H1 (cell line): ENCODE data around the gene HOXB3. TPM values are rescaled to one million over a fixed set of nuclear protein-coding genes. Genes with fewer than 3 reads are reported as not detected.

ENCODE experiments used
- CTCF ChIA-PET: fragments of 300-600 bp; sonication (Branson Sonifier 250); formaldehyde crosslinking; loops from one replicate; lab custom pipeline; 2021; ENCODE audit not compliant: partially characterized antibody; lab: Charles Lee
- POLR2A ChIA-PET: fragments of 300-600 bp; sonication (Branson Sonifier 250); formaldehyde crosslinking; loops from one replicate; lab custom pipeline; 2021; ENCODE audit warnings: inconsistent platforms; ENCODE audit not compliant: partially characterized antibody; lab: Charles Lee
- DNase-seq, 2 experiments: peaks; one replicate each; pipeline versions ENCODE4 v3.0.0 to v3.0.0-alpha.2; 2010 to 2022; ENCODE audit warnings: low spot score in 2 of 2, low read depth in 1 of 2, mixed read lengths in 1 of 2
- FAIRE-seq: peaks from 2 replicates; lab custom pipeline; 2011; peaks lifted over from hg19 to GRCh38; lab: Jason Lieb, UNC
- H2AFZ ChIP-seq: 2 replicates; pipeline ENCODE4 v1.8.1; 2012; ENCODE audit warnings: low read length, inconsistent platforms
- H2AK5ac ChIP-seq: 2 replicates; pipeline ENCODE4 v1.6.1; 2013; ENCODE audit warnings: low read depth, low read length
- H2BK120ac ChIP-seq: replicated peaks from 2 replicates; pipeline ENCODE3; 2013; ENCODE audit warnings: low read depth, low read length, inconsistent platforms
- H2BK12ac ChIP-seq: 2 replicates; pipeline ENCODE4 v1.6.1; 2013; ENCODE audit warnings: low read depth, low read length
- H2BK15ac ChIP-seq: 2 replicates; pipeline ENCODE4 v1.6.1; 2013; ENCODE audit warnings: low read length
- H2BK20ac ChIP-seq: 2 replicates; pipeline ENCODE4 v1.6.1; 2013; ENCODE audit warnings: low read length
- H2BK5ac ChIP-seq: 2 replicates; pipeline ENCODE4 v1.6.1; 2013; ENCODE audit warnings: low read depth, low read length
- H3K14ac ChIP-seq: 2 replicates; pipeline ENCODE4 v1.6.1; 2013; ENCODE audit warnings: inconsistent platforms; ENCODE audit not compliant: insufficient read length
- H3K18ac ChIP-seq: 2 replicates; pipeline ENCODE4 v1.6.1; 2013; ENCODE audit warnings: low read length; ENCODE audit errors: extremely low read depth
- H3K23ac ChIP-seq: 2 replicates; pipeline ENCODE4 v1.6.1; 2013; ENCODE audit warnings: inconsistent platforms; ENCODE audit not compliant: insufficient read length
- H3K23me2 ChIP-seq: 2 replicates; pipeline ENCODE4 v1.6.1; 2013; ENCODE audit warnings: low read depth, low read length
- H3K27ac ChIP-seq: 2 replicates; pipeline ENCODE4 v1.6.1; 2011; ENCODE audit warnings: low read depth, low read length, inconsistent platforms
- H3K27me3 ChIP-seq, 4 experiments: replicated peaks in 1 of 4; 1 replicate in 1 of 4; 2 replicates in 3 of 4; pipeline versions ENCODE4 v1.6.1 to v1.8.1; 2011 to 2013; ENCODE audit warnings: low read length in 3 of 4, mild to moderate bottlenecking in 3 of 4, inconsistent platforms in 2 of 4, mixed read lengths in 2 of 4, moderate library complexity in 1 of 4; ENCODE audit not compliant: control insufficient read depth in 3 of 4, insufficient read depth in 3 of 4; ENCODE audit errors: extremely low read depth in 1 of 4
- H3K36me3 ChIP-seq, 4 experiments: 2 replicates each; pipeline versions ENCODE4 v1.6.1 to v1.8.1; 2011 to 2013; ENCODE audit warnings: mild to moderate bottlenecking in 4 of 4, low read length in 3 of 4, moderate library complexity in 2 of 4, control low read depth in 1 of 4, inconsistent platforms in 1 of 4; ENCODE audit not compliant: insufficient read depth in 4 of 4, control insufficient read depth in 2 of 4
- H3K4ac ChIP-seq: replicated peaks from 2 replicates; pipeline ENCODE3; 2013; ENCODE audit warnings: low read length, low read depth, mixed read lengths, inconsistent platforms; ENCODE audit not compliant: insufficient read length
- H3K4me1 ChIP-seq, 4 experiments: replicated peaks in 1 of 4; 1 replicate in 1 of 4; 2 replicates in 3 of 4; pipeline versions ENCODE4 v1.6.1 to v1.8.1; 2011 to 2013; ENCODE audit warnings: low read length in 3 of 4, inconsistent platforms in 2 of 4, mixed read lengths in 1 of 4; ENCODE audit not compliant: insufficient read depth in 4 of 4, control insufficient read depth in 3 of 4
- H3K4me2 ChIP-seq, 2 experiments: 2 replicates each; pipeline versions ENCODE4 v1.6.1 to v1.8.1; 2011 to 2013; ENCODE audit warnings: low read depth in 2 of 2, low read length in 2 of 2, control low read depth in 1 of 2, inconsistent platforms in 1 of 2, mild to moderate bottlenecking in 1 of 2; ENCODE audit not compliant: insufficient read depth in 1 of 2
- H3K4me3 ChIP-seq, 4 experiments: fragments of 200-600, 300-600 bp in 1 of 4; sonication (generic), shearing (Covaris generic), sonication (Bioruptor Twin) in 1 of 4; 2 replicates each; pipeline versions ENCODE4 v1.5.1 to v1.8.1; 2011 to 2016; ENCODE audit warnings: low read length in 4 of 4, low read depth in 3 of 4, control low read depth in 2 of 4, inconsistent platforms in 2 of 4, mild to moderate bottlenecking in 2 of 4, mixed read lengths in 1 of 4, moderate library complexity in 1 of 4; ENCODE audit not compliant: insufficient read depth in 2 of 4; ENCODE audit errors: extremely low read depth in 1 of 4
- H3K56ac ChIP-seq: replicated peaks from 2 replicates; pipeline ENCODE3; 2013; ENCODE audit warnings: low read depth, mild to moderate bottlenecking, mixed read lengths, low read length, inconsistent platforms; ENCODE audit not compliant: insufficient read length
- H3K79me1 ChIP-seq: 2 replicates; pipeline ENCODE4 v1.6.1; 2013; ENCODE audit warnings: low read depth, low read length, control low read depth
- H3K79me2 ChIP-seq, 2 experiments: 2 replicates each; pipeline versions ENCODE4 v1.6.1 to v1.8.1; 2012 to 2013; ENCODE audit warnings: low read length in 2 of 2, mild to moderate bottlenecking in 2 of 2, inconsistent platforms in 1 of 2; ENCODE audit not compliant: insufficient read depth in 2 of 2, control insufficient read depth in 1 of 2
- H3K9ac ChIP-seq, 4 experiments: replicated peaks in 1 of 4; 1 replicate in 1 of 4; 2 replicates in 3 of 4; pipeline versions ENCODE4 v1.6.1 to v1.8.1; 2011 to 2013; ENCODE audit warnings: low read depth in 3 of 4, low read length in 3 of 4, control low read depth in 2 of 4, mild to moderate bottlenecking in 2 of 4, moderate library complexity in 2 of 4, inconsistent platforms in 1 of 4; ENCODE audit errors: extremely low read depth in 1 of 4
- H3K9me3 ChIP-seq, 2 experiments: 2 replicates each; pipeline versions ENCODE4 v1.6.1 to v1.8.1; 2012 to 2013; ENCODE audit warnings: mild to moderate bottlenecking in 2 of 2, moderate library complexity in 2 of 2, control low read depth in 1 of 2, inconsistent platforms in 1 of 2, low read depth in 1 of 2, low read length in 1 of 2, mixed read lengths in 1 of 2; ENCODE audit not compliant: insufficient read depth in 2 of 2
- H4K20me1 ChIP-seq, 2 experiments: replicated peaks in 1 of 2; 2 replicates each; pipeline versions ENCODE3 to v1.8.1; 2011 to 2013; ENCODE audit warnings: inconsistent platforms in 2 of 2, low read length in 2 of 2, mild to moderate bottlenecking in 1 of 2; ENCODE audit not compliant: insufficient read depth in 2 of 2, control insufficient read depth in 1 of 2
- H4K5ac ChIP-seq: 2 replicates; pipeline ENCODE4 v1.6.1; 2013; ENCODE audit warnings: low read length, low read depth, mixed read lengths, inconsistent platforms; ENCODE audit not compliant: insufficient read length
- H4K8ac ChIP-seq: 2 replicates; pipeline ENCODE4 v1.8.0; 2013; ENCODE audit warnings: mild to moderate bottlenecking, moderate library complexity, low read length, inconsistent platforms; ENCODE audit not compliant: insufficient read depth; ENCODE audit errors: extremely low read depth
- H4K91ac ChIP-seq: replicated peaks from 2 replicates; pipeline ENCODE3; 2013; ENCODE audit warnings: low read length, mixed read lengths, inconsistent platforms; ENCODE audit not compliant: insufficient read length
- CBX8 ChIP-seq: fragments of 300-800, 300-1000 bp; sonication (generic); IDR thresholded peaks from 2 replicates; pipeline ENCODE4 v1.7.1; 2016; ENCODE audit warnings: low read depth, low read length, borderline replicate concordance
- CHD2 ChIP-seq: IDR thresholded peaks from 2 replicates; pipeline ENCODE4 v1.6.1; 2012; ENCODE audit warnings: low read length, improper control_type of control experiment
- E2F6 ChIP-seq: IDR thresholded peaks from 2 replicates; pipeline ENCODE4 v1.6.1; 2012; ENCODE audit warnings: inconsistent platforms
- EZH2 ChIP-seq: fragments of 200-600 bp; sonication (generic); IDR thresholded peaks from 2 replicates; pipeline ENCODE4 v1.7.1; 2012; ENCODE audit warnings: low read depth, mild to moderate bottlenecking, moderate library complexity, low read length, inconsistent platforms; ENCODE audit not compliant: severe bottlenecking
- PHF8 ChIP-seq: fragments of 200-600 bp; sonication (generic); conservative IDR thresholded peaks from 2 replicates; pipeline ENCODE4 v1.7.1; 2012; ENCODE audit warnings: low read depth, mild to moderate bottlenecking, inconsistent platforms, low read length, moderate library complexity
- RNF2 ChIP-seq: fragments of 200-900, 300-1000 bp; sonication (generic); IDR thresholded peaks from 2 replicates; pipeline ENCODE4 v1.7.1; 2016; ENCODE audit warnings: borderline replicate concordance, low read depth, mild to moderate bottlenecking, antibody characterized with exemption, low read length; ENCODE audit not compliant: poor library complexity, severe bottlenecking; ENCODE audit errors: missing control alignments
- SP1 ChIP-seq: IDR thresholded peaks from 2 replicates; pipeline ENCODE4 v1.6.1; 2011; ENCODE audit warnings: low read depth, low read length
- SUZ12 ChIP-seq: fragments of 200-600 bp; sonication (generic); IDR thresholded peaks from 2 replicates; pipeline ENCODE4 v1.6.1; 2012; ENCODE audit warnings: mild to moderate bottlenecking, inconsistent platforms, low read length, moderate library complexity, mixed read lengths
- ZNF274 ChIP-seq: IDR thresholded peaks from 2 replicates; pipeline ENCODE4 v1.7.0; 2012; ENCODE audit warnings: low read length, borderline replicate concordance; ENCODE audit errors: extremely low read depth
- WGBS, 2 experiments: shearing (Covaris generic) in 1 of 2; methylation state at CpG; one replicate each; pipeline versions ENCODE4 v1.1.6 to v1.1.7; 2013 to 2015; ENCODE audit warnings: low lambda C conversion rate in 2 of 2, mixed read lengths in 2 of 2, inconsistent platforms in 1 of 2, low coverage in 1 of 2, missing lambda C conversion rate in 1 of 2; ENCODE audit not compliant: insufficient replicate concordance in 2 of 2, insufficient coverage in 1 of 2, insufficient read length in 1 of 2; ENCODE audit errors: extremely low coverage in 1 of 2, missing lambda C conversion rate in 1 of 2; 5-methylcytosine and 5-hydroxymethylcytosine counted together
- polyA plus RNA-seq, 7 experiments: library from polyadenylated mRNA; depleted of rRNA in 3 of 7; stranded (reverse) in 5 of 7; unstranded in 2 of 7; fragments of >200 nt in 5 of 7; fragments of 200-250 nt in 2 of 7; gene quantifications; 1 replicate in 5 of 7; 2 replicates in 1 of 7; 4 replicates in 1 of 7; pipeline versions ENCODE4 v1.2.1 to v1.2.3, GENCODE V29; 2011 to 2013; ENCODE audit warnings: missing spikeins in 2 of 7, mixed read lengths in 2 of 7
- total RNA-seq: library from RNA; stranded (reverse); fragmentation: NEBNext Ultra II Directional; extraction: Animal tissue kit (Norgen Biotek cat#: 25700); gene quantifications from 2 replicates; pipeline ENCODE4 v1.2.1, GENCODE V29; 2021
- TF ChIP-seq, protein P1 (sequence below): IDR thresholded peaks from 2 replicates; pipeline ENCODE4 v1.6.1; 2012; ENCODE audit warnings: inconsistent platforms

The HOXB3 gene
- total and polyA plus RNA-seq, 2 of the 8 experiments (the other 6 are each of a cell fraction or from before 2014, with no cell fraction given) = not detected

DNA sequence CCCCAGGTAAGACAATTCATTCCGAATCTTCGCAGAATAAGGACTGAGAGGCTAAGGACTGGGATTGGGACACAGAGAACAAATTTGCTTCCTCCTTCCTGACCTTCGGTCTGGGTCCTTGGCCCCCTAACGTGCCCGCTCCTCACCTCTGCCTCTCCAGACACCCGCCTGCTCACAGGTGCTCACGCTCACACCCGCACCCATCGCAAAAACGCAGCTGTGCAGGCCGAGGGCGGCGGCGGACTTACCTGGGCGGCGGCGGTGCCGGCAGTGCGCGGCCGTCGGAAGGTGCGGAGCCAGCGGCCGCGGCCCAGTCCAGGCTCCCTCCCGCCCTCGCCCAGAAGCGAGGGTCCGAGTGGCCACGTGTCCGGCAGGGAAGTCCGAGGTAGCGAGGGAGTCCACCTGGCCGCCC lies 43.2 kb upstream of the HOXB3 start:
- Histone ChIP-seq H3K79me1 (no peaks in the 10 kb centered on the region), H3K23ac (no peak overlapping the region), H3K4me3 (peak overlapping the region in 1 of 4 experiments; percentile 21; a peak in 1 of 8 replicates), H3K18ac (no peak overlapping the region), H4K8ac (no peak overlapping the region; the same call in 1 of the 2 replicates), H3K4me2 (peak overlapping the region; percentile 3 to 17; a peak in 1 of 4 replicates), H2BK5ac (no peak overlapping the region), H3K27me3 (peaks cover 97 to 100% (median 99%) of the 10 kb centered on the region in 4 experiments), H3K9me3 (no peaks in the 10 kb centered on the region), H3K79me2 (no peaks in the 10 kb centered on the region), H4K20me1 (peaks cover 36 to 42% of the 10 kb centered on the region in 2 experiments), H3K4ac (no peak overlapping the region), H2AFZ (no peak overlapping the region), H3K36me3 (no peaks in the 10 kb centered on the region; a peak in 1 of 8 replicates), H3K27ac (no peak overlapping the region), H4K5ac (no peak overlapping the region), H4K91ac (no peak overlapping the region), H2AK5ac (no peak overlapping the region), H2BK12ac (no peak overlapping the region), H2BK15ac (no peak overlapping the region), H3K14ac (no peak overlapping the region), H2BK20ac (no peak overlapping the region), H3K23me2 (0 out of 2 replicates have a peak, but pooled peaks cover 2% of the 10 kb centered on the region), H3K4me1 (peaks cover 0 to 5% (median 1%) of the 10 kb centered on the region in 4 experiments; a peak in 3 of 7 replicates), H3K9ac (no peak overlapping the region), H2BK120ac (no peak overlapping the region), H3K56ac (no peak overlapping the region)
- ChIA-PET POLR2A (no interaction called here), CTCF (interaction anchor here (1.2 kb wide), 2 partner anchors 10 to 25 kb away, joined by 3 to 5 read pairs; no protein-coding TSS in a partner anchor)
- DNase-seq = peak in 1 of 2 experiments; percentile 69
- WGBS, 2 experiments = 3% methylated on average over 35 of the region's 35 CpGs; no CpG with 5 or more reads in 1 of the 2 experiments
- no peak for FAIRE-seq
- TF ChIP-seq CHD2 (no peak), E2F6 (peak; percentile 63), CBX8 (peak; percentile 58; the same call in 1 of the 2 replicates), SP1 (no peak), EZH2 (peak; percentile 99), SUZ12 (peak; percentile 99), PHF8 (no peak), RNF2 (peak; percentile 78), ZNF274 (no peak)
- TF ChIP-seq, protein P1, sequence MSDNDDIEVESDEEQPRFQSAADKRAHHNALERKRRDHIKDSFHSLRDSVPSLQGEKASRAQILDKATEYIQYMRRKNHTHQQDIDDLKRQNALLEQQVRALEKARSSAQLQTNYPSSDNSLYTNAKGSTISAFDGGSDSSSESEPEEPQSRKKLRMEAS = peak; percentile 70; the same call in 1 of the 2 replicates
